Liver (tissue), 3 donors: ENCODE data around the gene ULBP2.
"Not testable (repeated sequence)": the region's sequence is repeated elsewhere in the genome, so short reads cannot be mapped to it uniquely, and the experiment has no call there.

Experiments used
- FOXA1 ChIP-seq: IDR thresholded peaks from 2 replicates; pipeline ENCODE4 v1.6.1; 2016; ENCODE audit warnings: antibody characterized with exemption
- GABPA ChIP-seq, 2 donors: IDR thresholded peaks in 1 of 2; conservative IDR thresholded peaks in 1 of 2; 2 replicates each; pipeline ENCODE4 v1.6.1; 2016; ENCODE audit warnings: antibody characterized with exemption in 2 of 2, mild to moderate bottlenecking in 1 of 2, moderate library complexity in 1 of 2
- HNF4A ChIP-seq, 2 donors: conservative IDR thresholded peaks; 2 replicates each; pipeline ENCODE4 v1.6.1; 2016; ENCODE audit warnings: antibody characterized with exemption in 2 of 2, mild to moderate bottlenecking in 2 of 2
- TAF1 ChIP-seq: conservative IDR thresholded peaks from 2 replicates; pipeline ENCODE4 v1.6.1; 2016; ENCODE audit warnings: antibody characterized with exemption, mild to moderate bottlenecking
- TF ChIP-seq, protein P1 (sequence below): fragments of 150-350 bp; IDR thresholded peaks from 2 replicates; pipeline ENCODE4 v1.5.1; 2017; ENCODE audit warnings: improper control_type of control experiment, low read depth, low read length; ENCODE audit not compliant: missing input control
- TF ChIP-seq, protein P2 (sequence below): IDR thresholded peaks from 2 replicates; pipeline ENCODE4 v1.6.1; 2016; ENCODE audit warnings: antibody characterized with exemption, mild to moderate bottlenecking
- TF ChIP-seq, protein P3 (sequence below): IDR thresholded peaks from 2 replicates; pipeline ENCODE4 v1.6.1; 2016; ENCODE audit warnings: antibody characterized with exemption
- donor health status: healthy.
- donor health status: healthy.

DNA sequence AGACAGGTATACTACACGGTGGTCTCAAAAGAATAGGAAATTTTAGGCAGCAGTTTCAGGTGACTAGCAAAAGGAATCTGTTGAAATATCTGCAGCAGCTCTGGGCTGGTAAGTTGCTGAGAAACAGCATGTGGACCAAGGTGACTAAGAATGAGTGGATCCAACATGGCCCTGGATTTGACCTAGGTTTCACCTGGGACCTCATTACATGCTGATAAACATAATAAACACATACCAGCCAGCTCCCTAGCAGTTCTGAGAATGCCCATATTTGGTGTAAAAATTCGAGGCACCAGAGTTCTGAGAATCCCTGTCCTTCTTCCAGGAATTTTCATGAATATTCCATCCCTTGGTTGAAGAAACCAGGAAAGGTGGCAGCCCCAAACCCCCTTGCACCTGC is 11.6 kb downstream of the ULBP2 start:
- TF ChIP-seq, protein P1, sequence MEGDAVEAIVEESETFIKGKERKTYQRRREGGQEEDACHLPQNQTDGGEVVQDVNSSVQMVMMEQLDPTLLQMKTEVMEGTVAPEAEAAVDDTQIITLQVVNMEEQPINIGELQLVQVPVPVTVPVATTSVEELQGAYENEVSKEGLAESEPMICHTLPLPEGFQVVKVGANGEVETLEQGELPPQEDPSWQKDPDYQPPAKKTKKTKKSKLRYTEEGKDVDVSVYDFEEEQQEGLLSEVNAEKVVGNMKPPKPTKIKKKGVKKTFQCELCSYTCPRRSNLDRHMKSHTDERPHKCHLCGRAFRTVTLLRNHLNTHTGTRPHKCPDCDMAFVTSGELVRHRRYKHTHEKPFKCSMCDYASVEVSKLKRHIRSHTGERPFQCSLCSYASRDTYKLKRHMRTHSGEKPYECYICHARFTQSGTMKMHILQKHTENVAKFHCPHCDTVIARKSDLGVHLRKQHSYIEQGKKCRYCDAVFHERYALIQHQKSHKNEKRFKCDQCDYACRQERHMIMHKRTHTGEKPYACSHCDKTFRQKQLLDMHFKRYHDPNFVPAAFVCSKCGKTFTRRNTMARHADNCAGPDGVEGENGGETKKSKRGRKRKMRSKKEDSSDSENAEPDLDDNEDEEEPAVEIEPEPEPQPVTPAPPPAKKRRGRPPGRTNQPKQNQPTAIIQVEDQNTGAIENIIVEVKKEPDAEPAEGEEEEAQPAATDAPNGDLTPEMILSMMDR: not testable (repeated sequence)
- TF ChIP-seq, protein P2, sequence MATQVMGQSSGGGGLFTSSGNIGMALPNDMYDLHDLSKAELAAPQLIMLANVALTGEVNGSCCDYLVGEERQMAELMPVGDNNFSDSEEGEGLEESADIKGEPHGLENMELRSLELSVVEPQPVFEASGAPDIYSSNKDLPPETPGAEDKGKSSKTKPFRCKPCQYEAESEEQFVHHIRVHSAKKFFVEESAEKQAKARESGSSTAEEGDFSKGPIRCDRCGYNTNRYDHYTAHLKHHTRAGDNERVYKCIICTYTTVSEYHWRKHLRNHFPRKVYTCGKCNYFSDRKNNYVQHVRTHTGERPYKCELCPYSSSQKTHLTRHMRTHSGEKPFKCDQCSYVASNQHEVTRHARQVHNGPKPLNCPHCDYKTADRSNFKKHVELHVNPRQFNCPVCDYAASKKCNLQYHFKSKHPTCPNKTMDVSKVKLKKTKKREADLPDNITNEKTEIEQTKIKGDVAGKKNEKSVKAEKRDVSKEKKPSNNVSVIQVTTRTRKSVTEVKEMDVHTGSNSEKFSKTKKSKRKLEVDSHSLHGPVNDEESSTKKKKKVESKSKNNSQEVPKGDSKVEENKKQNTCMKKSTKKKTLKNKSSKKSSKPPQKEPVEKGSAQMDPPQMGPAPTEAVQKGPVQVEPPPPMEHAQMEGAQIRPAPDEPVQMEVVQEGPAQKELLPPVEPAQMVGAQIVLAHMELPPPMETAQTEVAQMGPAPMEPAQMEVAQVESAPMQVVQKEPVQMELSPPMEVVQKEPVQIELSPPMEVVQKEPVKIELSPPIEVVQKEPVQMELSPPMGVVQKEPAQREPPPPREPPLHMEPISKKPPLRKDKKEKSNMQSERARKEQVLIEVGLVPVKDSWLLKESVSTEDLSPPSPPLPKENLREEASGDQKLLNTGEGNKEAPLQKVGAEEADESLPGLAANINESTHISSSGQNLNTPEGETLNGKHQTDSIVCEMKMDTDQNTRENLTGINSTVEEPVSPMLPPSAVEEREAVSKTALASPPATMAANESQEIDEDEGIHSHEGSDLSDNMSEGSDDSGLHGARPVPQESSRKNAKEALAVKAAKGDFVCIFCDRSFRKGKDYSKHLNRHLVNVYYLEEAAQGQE: not testable (repeated sequence)
- TF ChIP-seq TAF1; GABPA (IDR thresholded peaks at IDR 0.05 in 1 of 2, conservative IDR thresholded peaks at IDR 0.05 in 1 of 2); FOXA1; HNF4A (conservative IDR thresholded peaks at IDR 0.05): not testable (repeated sequence)
- TF ChIP-seq, protein P3, sequence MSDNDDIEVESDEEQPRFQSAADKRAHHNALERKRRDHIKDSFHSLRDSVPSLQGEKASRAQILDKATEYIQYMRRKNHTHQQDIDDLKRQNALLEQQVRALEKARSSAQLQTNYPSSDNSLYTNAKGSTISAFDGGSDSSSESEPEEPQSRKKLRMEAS: not testable (repeated sequence)
